HUDEP-2 (cell line): Measurements from ENCODE around the gene UNC119B.
"Not testable (repeated sequence)": the region's sequence is repeated elsewhere in the genome, so short reads cannot be mapped to it uniquely, and the experiment has no call there.

Experiments
- DNase-seq, 76 experiments: peaks; one replicate each; lab custom pipeline; 2025; ENCODE audit not compliant: unreplicated experiment in 76 of 76; lab: John Stamatoyannopoulos, UW

UNC119B gene

GRCh38 chr12:120710031-120710804, at the start of gene UNC119B:
Gene UNC119B (plus strand): TSS chr12:120710458. CDS start chr12:120710475, 17 bp downstream.
- DNase-seq: peak in 38 of 76 experiments; percentile 8 to 53 (median 34)

GRCh38 chr12:120661432-120661831, 48.8 kb upstream of the UNC119B start:
- DNase-seq: no peak

GRCh38 chr12:120662879-120663278, 47.4 kb upstream of the UNC119B start:
- DNase-seq: no peak

- DNase-seq: no peak
These were observed 46.5 kb upstream of the UNC119B start for GRCh38 chr12:120663741-120664140.

GRCh38 chr12:120666571-120667390, 43.5 kb upstream of the UNC119B start:
- no peak for DNase-seq

- no peak for DNase-seq
These were observed 42.0 kb upstream of the UNC119B start for GRCh38 chr12:120668091-120668867.

- peak in 13 of 76 experiments; percentile 3 to 45 (median 11) for DNase-seq
These were observed 41.1 kb upstream of the UNC119B start for GRCh38 chr12:120668868-120669840.

GRCh38 chr12:120670237-120670636, 40.0 kb upstream of the UNC119B start:
- not testable (repeated sequence) for DNase-seq

GRCh38 chr12:120670667-120671066, 39.6 kb upstream of the UNC119B start:
- DNase-seq: no peak

- no peak for DNase-seq
These were observed 36.1 kb upstream of the UNC119B start for GRCh38 chr12:120674097-120674636.

GRCh38 chr12:120677765-120678473, 32.3 kb upstream of the UNC119B start:
- DNase-seq: no peak

GRCh38 chr12:120678572-120678971, 31.7 kb upstream of the UNC119B start:
- no peak for DNase-seq

GRCh38 chr12:120680165-120680738, 30.0 kb upstream of the UNC119B start:
- DNase-seq: no peak

GRCh38 chr12:120684523-120684932, 25.7 kb upstream of the UNC119B start:
- no peak for DNase-seq

GRCh38 chr12:120685522-120685921, 24.7 kb upstream of the UNC119B start:
- no peak for DNase-seq

GRCh38 chr12:120686151-120686689, 24.0 kb upstream of the UNC119B start:
- DNase-seq: peak; percentile 45 to 99 (median 95)

- peak in 75 of 76 experiments; percentile 77 to 99 (median 97) for DNase-seq
These were observed 23.3 kb upstream of the UNC119B start, which contains the start of gene MLEC for GRCh38 chr12:120686690-120687577. Gene MLEC (plus strand): TSS chr12:120687149. CDS start chr12:120687297, 148 bp downstream.
